BLaER1 treated with 17β-estradiol and CSF1 and Interleukin-3, amounts not matched to agents 10 nM and 100 nM (cell line): Measurements from ENCODE around the gene S100Z.
"Not testable (repeated sequence)": the region's sequence is repeated elsewhere in the genome, so short reads cannot be mapped to it uniquely, and the experiment has no call there.

Experiments used
- H3K27ac ChIP-seq, 11 experiments: shearing (Covaris generic); formaldehyde crosslinking; 2 replicates each; pipeline ENCODE4 v1.8.1; 2022
- H3K27me3 ChIP-seq, 11 experiments: shearing (Covaris generic); formaldehyde crosslinking; 2 replicates each; pipeline ENCODE4 v1.8.1; 2022
- H3K36me3 ChIP-seq, 11 experiments: shearing (Covaris generic); formaldehyde crosslinking; 2 replicates each; pipeline ENCODE4 v1.8.1; 2022
- H3K4me1 ChIP-seq, 10 experiments: shearing (Covaris generic); formaldehyde crosslinking; 2 replicates each; pipeline ENCODE4 v1.8.1; 2022
- H3K4me2 ChIP-seq, 11 experiments: shearing (Covaris generic); formaldehyde crosslinking; 2 replicates each; pipeline ENCODE4 v1.8.1; 2022
- H3K4me3 ChIP-seq, 10 experiments: shearing (Covaris generic); formaldehyde crosslinking; 2 replicates each; pipeline ENCODE4 v1.8.1; 2022
- H3K9ac ChIP-seq, 11 experiments: shearing (Covaris generic); formaldehyde crosslinking; 2 replicates each; pipeline ENCODE4 v1.8.1; 2022
- H3K9me3 ChIP-seq, 11 experiments: shearing (Covaris generic); formaldehyde crosslinking; replicated peaks in 1 of 11; 2 replicates each; pipeline ENCODE4 v1.8.1; 2022
- H4K20me1 ChIP-seq, 11 experiments: shearing (Covaris generic); formaldehyde crosslinking; 2 replicates each; pipeline ENCODE4 v1.8.1; 2022
- Cebpa-rat ChIP-seq, 11 experiments: shearing (Covaris generic); IDR thresholded peaks; 2 replicates each; pipeline ENCODE4 v1.8.1; 2022

Gene S100Z

DNA sequence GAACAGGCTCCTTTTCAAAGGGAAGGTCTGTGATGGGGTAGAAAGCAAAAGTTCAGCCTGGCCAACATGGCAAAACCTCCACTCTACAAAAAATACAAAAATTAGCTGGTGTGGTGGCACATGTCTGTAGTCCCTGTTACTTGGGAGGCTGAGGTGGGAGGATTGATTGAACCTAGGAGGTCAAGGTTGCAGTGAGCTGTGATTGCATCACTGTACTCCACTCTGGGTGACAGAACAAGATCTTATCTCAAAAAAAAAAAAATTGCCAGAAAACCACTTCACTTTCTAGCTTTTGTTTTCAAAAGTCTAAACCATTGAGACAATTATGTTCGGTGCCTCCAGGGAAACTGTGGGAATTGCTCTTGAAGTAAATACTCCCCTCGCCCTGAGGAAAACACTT, 43.5 kb downstream of the S100Z start:
- Histone ChIP-seq H3K27me3 (no peaks in the 10 kb centered on the region), H3K4me1 (no peaks in the 10 kb centered on the region), H4K20me1 (no peaks in the 10 kb centered on the region), H3K4me2 (no peak overlapping the region), H3K36me3 (no peaks in the 10 kb centered on the region), H3K4me3 (no peak overlapping the region), H3K9me3 (peaks cover 9 to 22% (median 11%) of the 10 kb centered on the region in 11 experiments; a peak in 18 of 22 replicates), H3K9ac (no peak overlapping the region), H3K27ac (no peak overlapping the region)
- no peak for TF ChIP-seq Cebpa-rat (IDR thresholded peaks at IDR 0.05)

DNA sequence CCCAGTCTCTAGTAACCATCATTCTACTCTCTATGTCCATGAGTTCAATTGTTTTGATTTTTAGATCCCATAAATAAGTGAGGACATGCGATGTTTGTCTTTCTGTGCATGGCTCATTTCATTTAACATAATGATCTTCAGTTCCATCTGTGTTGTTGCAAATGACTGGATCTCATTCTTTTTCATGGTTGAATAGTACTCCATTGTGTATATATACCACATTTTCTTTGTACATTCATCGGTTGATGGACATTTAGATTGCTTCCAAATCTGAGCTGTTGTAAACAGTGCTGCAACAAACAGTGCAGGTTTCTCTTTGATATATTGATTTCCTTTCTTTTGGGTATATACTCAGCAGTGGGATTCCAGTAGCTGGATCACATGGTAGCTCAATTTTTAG, 46.4 kb downstream of the S100Z start:
- Histone ChIP-seq H3K4me3 (no peak overlapping the region), H3K36me3 (no peaks in the 10 kb centered on the region), H3K9me3 (peaks cover 25 to 49% (median 30%) of the 10 kb centered on the region in 11 experiments), H3K4me2 (no peak overlapping the region), H3K27ac (no peak overlapping the region), H4K20me1 (no peaks in the 10 kb centered on the region), H3K4me1 (no peaks in the 10 kb centered on the region), H3K9ac (no peak overlapping the region), H3K27me3 (no peaks in the 10 kb centered on the region)
- TF ChIP-seq Cebpa-rat (IDR thresholded peaks at IDR 0.05): no peak

DNA sequence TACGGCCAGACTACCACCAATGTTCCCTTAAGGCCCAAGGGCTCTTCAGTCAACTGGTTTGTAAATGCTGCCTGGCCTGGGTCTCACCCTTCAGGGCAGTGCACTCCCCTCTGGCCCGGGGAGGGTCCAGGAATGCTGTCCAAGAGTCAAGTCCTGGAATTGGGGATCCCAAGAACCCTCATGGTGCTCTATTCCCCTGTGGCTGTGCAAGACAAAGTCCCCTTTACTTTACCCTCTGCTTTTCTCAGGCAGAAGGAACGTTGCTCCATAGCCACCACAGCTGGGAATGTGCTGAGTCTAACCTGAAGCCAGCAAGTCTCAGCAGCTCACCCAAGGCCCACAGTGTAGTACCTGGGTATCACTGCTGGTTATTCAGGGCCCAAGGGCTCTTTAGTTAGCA, 51.7 kb downstream of the S100Z start:
- H3K4me1 ChIP-seq: no peaks in the 10 kb centered on the region
- H3K9ac ChIP-seq: no peak overlapping the region
- no peaks in the 10 kb centered on the region for H3K27me3 ChIP-seq
- H3K9me3 ChIP-seq: peaks cover 36 to 60% (median 47%) of the 10 kb centered on the region in 11 experiments
- no peaks in the 10 kb centered on the region for H4K20me1 ChIP-seq
- H3K27ac ChIP-seq: no peak overlapping the region
- TF ChIP-seq Cebpa-rat (IDR thresholded peaks at IDR 0.05): no peak
- H3K4me3 ChIP-seq: no peak overlapping the region
- H3K4me2 ChIP-seq: no peak overlapping the region
- H3K36me3 ChIP-seq: no peaks in the 10 kb centered on the region

DNA sequence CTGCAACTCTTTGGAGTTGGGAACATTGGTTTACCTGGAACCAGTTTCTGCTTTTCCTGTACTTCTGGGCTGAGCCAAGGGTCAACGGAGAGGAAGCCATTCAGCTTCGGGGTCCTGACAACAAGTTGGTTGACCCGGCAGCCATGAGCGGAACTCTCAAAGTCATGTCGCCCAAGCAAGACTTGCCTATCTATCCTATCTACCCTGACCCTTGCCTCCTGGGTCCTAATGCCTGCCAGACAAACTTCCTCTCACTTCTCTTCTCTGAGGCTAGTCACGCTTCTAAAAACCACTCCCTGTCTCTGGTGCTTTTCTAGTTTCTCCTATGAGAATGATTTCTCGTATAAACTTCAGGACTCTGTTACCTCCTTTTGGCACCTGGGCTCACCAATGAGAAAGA, 58.4 kb downstream of the S100Z start:
- H3K36me3 ChIP-seq: no peaks in the 10 kb centered on the region
- H3K4me3 ChIP-seq: no peak overlapping the region
- no peak for TF ChIP-seq Cebpa-rat (IDR thresholded peaks at IDR 0.05)

DNA sequence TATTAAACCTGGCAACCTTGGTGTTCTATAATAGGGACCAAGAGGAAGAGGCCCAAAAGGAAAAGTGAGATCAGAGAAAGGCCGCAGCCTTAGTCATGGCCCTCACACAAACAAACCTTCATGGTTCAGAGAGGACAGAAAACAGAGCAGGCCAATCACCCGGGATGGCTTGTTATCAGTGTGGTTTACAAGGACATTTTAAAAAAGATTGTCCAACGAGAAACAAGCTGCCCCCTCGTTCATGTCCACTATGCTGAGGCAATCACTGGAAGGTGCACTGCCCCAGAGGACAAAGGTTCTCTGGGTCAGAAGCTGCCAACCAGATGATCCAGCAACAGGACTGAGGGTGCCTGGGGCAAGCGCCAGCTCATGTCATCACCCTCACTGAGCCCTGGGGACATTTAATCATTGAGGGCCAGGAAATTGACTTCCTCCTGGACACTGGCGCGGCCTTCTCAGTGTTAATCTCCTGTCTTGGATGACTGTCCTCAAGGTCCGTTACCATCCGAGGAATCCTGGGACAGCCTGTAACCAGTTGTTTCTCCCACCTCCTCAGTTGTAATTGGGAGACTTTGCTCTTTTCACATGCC, 60.6 kb downstream of the S100Z start:
- not testable (repeated sequence) for H3K4me3 ChIP-seq, H3K9ac ChIP-seq, H4K20me1 ChIP-seq, H3K27me3 ChIP-seq, H3K4me1 ChIP-seq, H3K36me3 ChIP-seq, H3K27ac ChIP-seq, H3K4me2 ChIP-seq
- peaks cover 18 to 30% (median 20%) of the 10 kb centered on the region in 11 experiments for H3K9me3 ChIP-seq

More for the DNA sequence above, 58.4 kb downstream of the S100Z start:
- H4K20me1 ChIP-seq: no peaks in the 10 kb centered on the region
- no peaks in the 10 kb centered on the region for H3K27me3 ChIP-seq
- H3K4me1 ChIP-seq: peaks cover 0 to 5% (median 0%) of the 10 kb centered on the region in 10 experiments; a peak in 1 of 20 replicates
- H3K9ac ChIP-seq: no peak overlapping the region
- H3K27ac ChIP-seq: no peak overlapping the region
- no peak overlapping the region for H3K4me2 ChIP-seq
- peaks cover 0 to 14% (median 7%) of the 10 kb centered on the region in 11 experiments; a peak in 8 of 22 replicates for H3K9me3 ChIP-seq

DNA sequence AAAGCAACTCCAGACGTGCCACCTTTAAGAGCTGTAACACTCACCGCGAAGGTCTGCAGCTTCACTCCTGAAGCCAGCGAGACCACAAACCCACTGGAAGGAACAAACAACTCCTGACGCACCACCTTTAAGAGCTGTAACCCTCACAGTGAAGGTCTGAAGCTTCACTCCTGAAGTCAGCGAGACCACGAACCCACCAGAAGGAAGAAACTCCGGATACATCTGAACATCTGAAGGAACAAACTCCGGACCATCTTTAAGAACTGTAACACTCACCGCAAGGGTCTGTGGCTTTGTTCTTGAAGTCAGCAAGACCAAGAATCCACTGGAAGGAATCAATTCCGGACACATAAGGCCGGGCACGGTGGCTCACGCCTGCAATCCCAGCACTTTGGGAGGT, 64.9 kb downstream of the S100Z start:
- not testable (repeated sequence) for H3K36me3 ChIP-seq, H3K9ac ChIP-seq, H3K4me1 ChIP-seq, H3K4me3 ChIP-seq, H3K27ac ChIP-seq, H4K20me1 ChIP-seq, H3K27me3 ChIP-seq, H3K4me2 ChIP-seq
- peaks cover 19 to 35% (median 24%) of the 10 kb centered on the region in 11 experiments for H3K9me3 ChIP-seq

DNA sequence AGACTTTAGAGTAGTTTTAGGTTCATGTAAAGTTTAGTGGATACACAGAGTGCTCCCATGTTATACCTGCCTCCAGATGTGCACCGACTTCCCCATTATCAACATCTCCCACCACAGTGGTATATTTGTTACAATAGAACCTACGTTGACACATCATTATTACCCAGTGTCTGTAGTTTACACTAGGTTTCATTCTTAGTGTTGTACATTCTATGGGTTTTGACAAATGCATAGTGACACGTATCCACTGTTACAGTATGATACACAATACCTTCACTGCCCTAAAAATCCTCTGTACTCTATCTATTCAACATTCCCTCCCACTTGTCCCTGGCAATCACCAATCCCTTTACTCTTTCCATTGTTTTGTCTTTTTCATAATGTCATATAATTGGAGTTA, 68.7 kb downstream of the S100Z start:
- H3K4me2 ChIP-seq: no peak overlapping the region
- peaks cover 19 to 28% (median 22%) of the 10 kb centered on the region in 11 experiments for H3K9me3 ChIP-seq
- no peaks in the 10 kb centered on the region for H3K36me3 ChIP-seq
- H3K4me1 ChIP-seq: no peaks in the 10 kb centered on the region
- H3K27ac ChIP-seq: no peak overlapping the region
- no peaks in the 10 kb centered on the region for H3K27me3 ChIP-seq
- H4K20me1 ChIP-seq: no peaks in the 10 kb centered on the region
- no peak overlapping the region for H3K9ac ChIP-seq
- H3K4me3 ChIP-seq: no peak overlapping the region
- no peak for TF ChIP-seq Cebpa-rat (IDR thresholded peaks at IDR 0.05)

DNA sequence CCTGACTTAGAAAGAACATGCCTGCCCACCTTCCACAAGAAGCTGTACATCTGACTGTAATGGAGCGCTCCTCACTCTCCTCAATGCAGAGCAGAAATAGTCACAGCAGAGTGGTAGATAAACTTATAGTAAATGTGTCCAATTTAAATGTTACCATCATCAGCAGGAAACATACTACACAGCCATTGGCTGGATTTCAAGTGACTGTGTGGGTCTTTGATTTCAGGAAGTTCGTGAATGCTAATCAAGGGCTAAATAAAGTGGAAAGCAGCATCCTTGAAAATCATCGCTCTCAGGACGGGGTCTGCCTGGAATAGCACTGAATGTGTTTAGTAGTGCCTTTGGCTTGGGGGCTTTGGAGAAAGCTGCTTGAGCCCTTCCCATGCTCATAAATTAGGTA, 70.7 kb downstream of the S100Z start:
- peaks cover 0 to 8% (median 3%) of the 10 kb centered on the region in 11 experiments; a peak in 8 of 22 replicates for H3K9me3 ChIP-seq
- H3K4me3 ChIP-seq: no peak overlapping the region
- no peak overlapping the region for H3K9ac ChIP-seq
- H3K4me1 ChIP-seq: no peaks in the 10 kb centered on the region
- TF ChIP-seq Cebpa-rat (IDR thresholded peaks at IDR 0.05): no peak
- no peaks in the 10 kb centered on the region for H3K27me3 ChIP-seq
- no peak overlapping the region for H3K4me2 ChIP-seq
- no peaks in the 10 kb centered on the region for H4K20me1 ChIP-seq
- no peak overlapping the region for H3K27ac ChIP-seq
- H3K36me3 ChIP-seq: no peaks in the 10 kb centered on the region

DNA sequence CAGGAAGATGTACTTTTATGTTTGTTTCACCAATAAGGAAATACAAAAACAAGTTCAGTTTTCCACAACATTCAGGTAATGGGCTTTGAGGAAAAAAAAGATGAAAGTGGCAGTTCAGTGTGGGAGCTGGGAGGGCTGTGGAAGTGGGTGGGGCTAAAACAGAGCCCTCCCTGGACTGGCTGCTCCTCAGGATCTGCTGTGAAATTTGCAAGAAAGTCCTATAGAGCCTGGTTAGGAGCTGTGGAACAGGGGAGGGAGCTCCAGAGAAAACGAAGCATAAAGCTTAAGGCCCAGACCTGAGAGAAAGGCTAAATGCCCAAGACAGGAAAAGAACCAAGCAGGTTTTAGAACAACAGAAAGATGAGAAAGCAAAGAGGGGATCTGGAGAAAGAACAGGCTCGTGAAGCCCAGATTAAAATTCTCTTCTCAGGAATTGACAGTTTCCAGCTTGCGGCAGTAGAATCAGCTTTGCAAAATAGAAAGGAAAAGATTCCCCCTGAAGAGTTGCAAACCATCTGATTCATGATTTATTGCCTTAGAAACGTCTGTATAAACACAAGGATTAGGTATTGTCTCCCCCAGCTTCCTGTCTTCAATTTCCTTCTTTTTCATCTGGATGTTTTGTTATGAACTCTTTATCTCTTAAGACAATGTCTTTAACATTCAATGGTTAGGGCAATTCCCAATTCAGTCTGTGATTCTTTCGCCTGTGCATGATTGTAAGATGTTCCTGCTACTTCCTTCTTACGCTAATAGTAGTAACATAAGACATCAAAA, 76.7 kb downstream of the S100Z start:
- Histone ChIP-seq H4K20me1 (no peaks in the 10 kb centered on the region), H3K27me3 (no peaks in the 10 kb centered on the region), H3K4me1 (no peaks in the 10 kb centered on the region), H3K27ac (no peak overlapping the region), H3K4me2 (no peak overlapping the region), H3K4me3 (no peak overlapping the region), H3K9me3 (no peaks in the 10 kb centered on the region), H3K9ac (no peak overlapping the region), H3K36me3 (no peaks in the 10 kb centered on the region)
- no peak for TF ChIP-seq Cebpa-rat (IDR thresholded peaks at IDR 0.05)

DNA sequence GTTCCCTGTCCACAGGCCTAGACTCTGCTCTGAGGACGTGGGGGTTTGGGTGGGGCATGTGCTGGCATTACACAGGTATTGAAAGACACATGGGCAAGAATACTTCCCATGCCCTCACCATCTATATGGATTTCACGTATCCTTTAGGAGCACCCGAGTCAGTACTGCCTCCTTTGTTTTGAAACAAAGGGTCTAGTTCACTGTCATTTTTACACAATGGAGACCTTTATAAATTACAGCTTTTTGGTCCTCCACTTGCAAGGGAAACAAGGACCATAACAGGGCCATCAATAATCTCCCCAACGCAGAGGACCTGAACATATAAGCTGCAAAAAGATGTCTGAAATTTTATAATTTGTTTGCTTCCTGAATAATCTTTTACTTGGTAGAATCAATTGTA, 78.1 kb downstream of the S100Z start:
- H3K4me1 ChIP-seq: no peaks in the 10 kb centered on the region
- H4K20me1 ChIP-seq: no peaks in the 10 kb centered on the region
- H3K9ac ChIP-seq: no peak overlapping the region
- no peaks in the 10 kb centered on the region for H3K27me3 ChIP-seq
- no peak overlapping the region for H3K4me2 ChIP-seq
- no peak for TF ChIP-seq Cebpa-rat (IDR thresholded peaks at IDR 0.05)
- H3K9me3 ChIP-seq: no peaks in the 10 kb centered on the region
- no peak overlapping the region for H3K27ac ChIP-seq
- H3K36me3 ChIP-seq: no peaks in the 10 kb centered on the region
- no peak overlapping the region for H3K4me3 ChIP-seq
